ENCODE results near the gene SEPHS1. TPM values are rescaled to one million over a fixed set of nuclear protein-coding genes. Genes with fewer than 3 reads are reported as not detected.

The SEPHS1 gene
- total RNA-seq, 1 experiment from 2014 or later, result 509 TPM

GRCh38 chr10:13308096-13308495, 40.0 kb downstream of the SEPHS1 start (continued):
- TF ChIP-seq AFF4 (CRISPR knock-in tag; IDR thresholded peaks at IDR 0.05; ENCODE audit: borderline replicate concordance) (no peak), FOXK1 (CRISPR knock-in tag; IDR thresholded peaks at IDR 0.05) (no peak), CBFB (CRISPR knock-in tag; IDR thresholded peaks at IDR 0.05; ENCODE audit: low read depth) (no peak)

GRCh38 chr10:13306103-13306502, 42.0 kb downstream of the SEPHS1 start:
- Mint-ChIP-seq H3K4me1 (peaks cover 8% of the 10 kb centered on the region), H3K4me3 (no peak overlapping the region), H3K27me3 (ENCODE audit: low read depth) (no peaks in the 10 kb centered on the region; the same call in 1 of the 2 replicates), H3K9me3 (no peaks in the 10 kb centered on the region), H3K27ac (no peak overlapping the region), H3K36me3 (no peaks in the 10 kb centered on the region)
- TF ChIP-seq CREM (CRISPR knock-in tag; IDR thresholded peaks at IDR 0.05) (no peak), JAZF1 (CRISPR knock-in tag; IDR thresholded peaks at IDR 0.05) (no peak), NR1H2 (CRISPR knock-in tag; IDR thresholded peaks at IDR 0.05) (no peak), FOXP4 (CRISPR knock-in tag; IDR thresholded peaks at IDR 0.05) (no peak), ERG (CRISPR knock-in tag; IDR thresholded peaks at IDR 0.05) (no peak), ZNF232 (CRISPR knock-in tag; IDR thresholded peaks at IDR 0.05) (no peak), ZNF396 (CRISPR knock-in tag; IDR thresholded peaks at IDR 0.05; ENCODE audit: borderline replicate concordance) (no peak), ETV6 (CRISPR knock-in tag; IDR thresholded peaks at IDR 0.05) (no peak), RELA (CRISPR knock-in tag; IDR thresholded peaks at IDR 0.05; ENCODE audit: borderline replicate concordance) (no peak)
- ChIA-PET CTCF (no interaction called here), POLR2A (no interaction called here)
- ATAC-seq (no peak), DNase-seq (ENCODE audit: low spot score) (no peak)

- CTCF ChIA-PET, result interaction anchor here (0.6 to 4.7 kb wide), 41 partner anchors 8 to 254 kb away, joined by 3 to 57 read pairs (median 5); partner anchors contain the start of genes MCM10, OPTN and UCMA
- Mint-ChIP-seq H3K27me3 (ENCODE audit: low read depth) (peaks cover 13% of the 10 kb centered on the region; the same call in 1 of the 2 replicates), H3K27ac (no peak overlapping the region), H3K9me3 (no peaks in the 10 kb centered on the region), H3K36me3 (no peaks in the 10 kb centered on the region), H3K4me3 (peak overlapping the region; percentile 64), H3K4me1 (peaks cover 13% of the 10 kb centered on the region)
- no peak for ATAC-seq
- POLR2A ChIA-PET, result interaction anchor here (0.7 to 2.6 kb wide), 8 partner anchors 10 to 547 kb away, joined by 3 to 16 read pairs (median 3); partner anchors contain the start of gene MCM10
- DNase-seq (ENCODE audit: low spot score), result no peak
- no peak for TF ChIP-seq IRF1 (CRISPR knock-in tag; IDR thresholded peaks at IDR 0.05)
- no peak for TF ChIP-seq TP53 (CRISPR knock-in tag; IDR thresholded peaks at IDR 0.05)
- no peak for TF ChIP-seq HMGXB4 (CRISPR knock-in tag; IDR thresholded peaks at IDR 0.05)
- no peak for TF ChIP-seq GABPB1 (CRISPR knock-in tag; IDR thresholded peaks at IDR 0.05)
- TF ChIP-seq ZNF232 (CRISPR knock-in tag; IDR thresholded peaks at IDR 0.05), result no peak
- no peak for TF ChIP-seq ETV6 (CRISPR knock-in tag; IDR thresholded peaks at IDR 0.05)
- no peak for TF ChIP-seq SP1 (CRISPR knock-in tag; conservative IDR thresholded peaks at IDR 0.05)
- TF ChIP-seq ESRRA (CRISPR knock-in tag; IDR thresholded peaks at IDR 0.05; ENCODE audit: borderline replicate concordance), result no peak
- TF ChIP-seq IRF2 (CRISPR knock-in tag; IDR thresholded peaks at IDR 0.05; ENCODE audit: borderline replicate concordance, low read depth), result no peak
- no peak for TF ChIP-seq MAX (CRISPR knock-in tag; IDR thresholded peaks at IDR 0.05)
- TF ChIP-seq FOXK1 (CRISPR knock-in tag; IDR thresholded peaks at IDR 0.05), result no peak
Measured at GRCh38 chr10:13302821-13303555, 45.1 kb downstream of the SEPHS1 start.
